NB4 (cell line): ENCODE data around the gene KRT4.

Source experiments
- DNase-seq: peaks from one replicate; pipeline ENCODE4 v3.0.0; 2010; ENCODE audit warnings: low read depth
- H3K4me3 ChIP-seq: one replicate; pipeline ENCODE4 v1.5.1; 2011; ENCODE audit warnings: mild to moderate bottlenecking, low read depth, low read length, moderate library complexity
- MAX ChIP-seq: IDR thresholded peaks from 2 replicates; pipeline ENCODE4 v1.6.1; 2011; ENCODE audit warnings: low read depth, low read length
- MYC ChIP-seq: IDR thresholded peaks from 2 replicates; pipeline ENCODE4 v1.6.1; 2011; ENCODE audit warnings: low read depth, low read length
- POLR2A ChIP-seq: IDR thresholded peaks from 2 replicates; pipeline ENCODE4 v1.6.1; 2011; ENCODE audit warnings: mild to moderate bottlenecking; ENCODE audit not compliant: insufficient read length; ENCODE audit errors: extremely low read depth
- TF ChIP-seq, protein P1 (sequence below): IDR thresholded peaks from one replicate; pipeline ENCODE4 v1.5.1; 2012; ENCODE audit warnings: low read depth, low read length

KRT4 gene

GRCh38 chr12:52771505-52771904 is 42.4 kb downstream of the KRT4 start:
- TF ChIP-seq MYC, result no peak
- TF ChIP-seq MAX, result no peak
- TF ChIP-seq, protein P1, sequence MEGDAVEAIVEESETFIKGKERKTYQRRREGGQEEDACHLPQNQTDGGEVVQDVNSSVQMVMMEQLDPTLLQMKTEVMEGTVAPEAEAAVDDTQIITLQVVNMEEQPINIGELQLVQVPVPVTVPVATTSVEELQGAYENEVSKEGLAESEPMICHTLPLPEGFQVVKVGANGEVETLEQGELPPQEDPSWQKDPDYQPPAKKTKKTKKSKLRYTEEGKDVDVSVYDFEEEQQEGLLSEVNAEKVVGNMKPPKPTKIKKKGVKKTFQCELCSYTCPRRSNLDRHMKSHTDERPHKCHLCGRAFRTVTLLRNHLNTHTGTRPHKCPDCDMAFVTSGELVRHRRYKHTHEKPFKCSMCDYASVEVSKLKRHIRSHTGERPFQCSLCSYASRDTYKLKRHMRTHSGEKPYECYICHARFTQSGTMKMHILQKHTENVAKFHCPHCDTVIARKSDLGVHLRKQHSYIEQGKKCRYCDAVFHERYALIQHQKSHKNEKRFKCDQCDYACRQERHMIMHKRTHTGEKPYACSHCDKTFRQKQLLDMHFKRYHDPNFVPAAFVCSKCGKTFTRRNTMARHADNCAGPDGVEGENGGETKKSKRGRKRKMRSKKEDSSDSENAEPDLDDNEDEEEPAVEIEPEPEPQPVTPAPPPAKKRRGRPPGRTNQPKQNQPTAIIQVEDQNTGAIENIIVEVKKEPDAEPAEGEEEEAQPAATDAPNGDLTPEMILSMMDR, result no peak
- TF ChIP-seq POLR2A, result no peak
- no peak for DNase-seq
- no peak overlapping the region for H3K4me3 ChIP-seq

DNA sequence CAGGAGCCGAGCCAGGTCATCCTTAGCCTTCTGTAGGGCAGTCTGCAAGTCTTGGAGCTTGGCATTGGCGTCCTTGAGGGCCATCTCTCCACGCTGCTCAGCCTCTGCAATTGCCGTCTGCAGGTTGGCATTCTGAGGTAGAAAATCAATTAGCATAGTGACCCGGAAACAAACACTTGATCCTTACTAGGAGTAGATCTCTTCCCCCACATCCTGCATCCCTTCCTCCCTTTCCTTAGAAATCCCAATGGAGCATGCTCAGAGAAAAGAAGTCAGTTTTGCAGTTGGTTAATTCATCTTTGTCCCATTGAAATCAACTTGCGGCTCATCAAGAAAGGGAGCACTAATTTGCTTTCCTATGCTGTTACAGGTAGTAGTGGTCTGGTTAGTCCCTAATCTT is 42.8 kb downstream of the KRT4 start:
- TF ChIP-seq POLR2A, result no peak
- no peak for TF ChIP-seq MAX
- TF ChIP-seq, protein P1, result no peak
- TF ChIP-seq MYC, result no peak
- DNase-seq, result no peak
- no peak overlapping the region for H3K4me3 ChIP-seq

- DNase-seq, result no peak
- no peak overlapping the region for H3K4me3 ChIP-seq
- no peak for TF ChIP-seq MYC
- TF ChIP-seq POLR2A, result no peak
- TF ChIP-seq MAX, result no peak
- TF ChIP-seq, protein P1, result no peak
These were observed 44.0 kb downstream of the KRT4 start for GRCh38 chr12:52769946-52770345.

DNA sequence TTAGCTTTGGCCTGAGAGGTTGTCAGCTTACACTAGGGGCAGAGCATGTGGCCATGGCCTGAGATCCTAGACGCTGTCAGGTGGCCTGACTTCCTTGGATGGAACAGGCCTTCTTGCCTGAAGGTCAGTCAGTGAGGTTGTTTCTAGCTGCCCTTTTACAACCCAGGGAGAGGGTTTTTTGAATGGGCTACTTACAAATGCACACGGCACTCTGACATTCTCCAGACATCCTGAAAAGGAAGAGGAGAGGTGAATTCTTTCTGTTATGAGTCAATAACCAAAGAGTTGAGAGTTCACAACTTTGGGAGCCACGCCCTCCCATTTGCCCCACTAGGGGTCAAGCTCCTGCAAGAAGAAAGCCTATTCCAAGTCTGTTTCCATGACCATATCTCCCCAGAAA is 44.6 kb downstream of the KRT4 start:
- no peak for DNase-seq
- TF ChIP-seq, protein P1, result no peak
- TF ChIP-seq MAX (no peak), MYC (no peak), POLR2A (no peak)
- no peak overlapping the region for H3K4me3 ChIP-seq

GRCh38 chr12:52768479-52769200 is 45.3 kb downstream of the KRT4 start:
- H3K4me3 ChIP-seq, result no peak overlapping the region
- TF ChIP-seq, protein P1, result no peak
- no peak for TF ChIP-seq POLR2A
- TF ChIP-seq MYC, result no peak
- TF ChIP-seq MAX, result no peak
- DNase-seq, result no peak
